Lung microvascular endothelial cell (primary cell): ENCODE data around the gene NME7. TPM values are rescaled to one million over a fixed set of nuclear protein-coding genes. Genes with fewer than 3 reads are reported as not detected.

Experiments used
- DNase-seq, 2 donors: peaks; one replicate each; pipeline versions ENCODE4 v3.0.0 to v3.0.0-alpha.2; 2010; ENCODE audit warnings: low read depth in 2 of 2
- total RNA-seq: library from RNA; depleted of rRNA; stranded (reverse); fragments of >200 nt; gene quantifications from 2 replicates; pipeline ENCODE4 v1.2.1, GENCODE V29; 2014

NME7 gene
- total RNA-seq, 1 donor from 2014 or later, result 9.5 TPM

GRCh38 chr1:169160845-169161495 lies 206.6 kb downstream of the NME7 start:
- peak in 1 of 2 donors; percentile 11 for DNase-seq

DNA sequence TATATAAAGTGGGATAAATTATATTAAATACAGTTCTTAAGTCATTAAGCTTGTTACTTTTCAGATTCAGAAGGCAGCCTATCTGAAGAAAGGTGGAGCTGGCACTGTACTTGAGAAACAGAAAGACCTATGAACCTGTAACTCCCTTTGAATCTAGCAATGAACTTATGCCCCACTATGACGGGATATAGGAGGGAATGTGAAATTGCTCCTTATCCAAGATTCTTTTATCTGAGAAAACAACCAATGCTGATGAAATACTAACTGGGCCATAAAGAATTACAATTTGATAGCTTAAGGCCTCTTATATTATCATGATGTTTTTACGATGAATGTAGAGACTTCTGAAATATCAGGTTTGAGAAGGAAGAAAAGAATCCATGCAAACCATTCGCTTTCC lies 211.0 kb downstream of the NME7 start:
- no peak for DNase-seq

- DNase-seq, result no peak
Measured at GRCh38 chr1:169155675-169156074, 211.9 kb downstream of the NME7 start.

- DNase-seq, result no peak
Measured at GRCh38 chr1:169151338-169151837, 216.2 kb downstream of the NME7 start.

DNA sequence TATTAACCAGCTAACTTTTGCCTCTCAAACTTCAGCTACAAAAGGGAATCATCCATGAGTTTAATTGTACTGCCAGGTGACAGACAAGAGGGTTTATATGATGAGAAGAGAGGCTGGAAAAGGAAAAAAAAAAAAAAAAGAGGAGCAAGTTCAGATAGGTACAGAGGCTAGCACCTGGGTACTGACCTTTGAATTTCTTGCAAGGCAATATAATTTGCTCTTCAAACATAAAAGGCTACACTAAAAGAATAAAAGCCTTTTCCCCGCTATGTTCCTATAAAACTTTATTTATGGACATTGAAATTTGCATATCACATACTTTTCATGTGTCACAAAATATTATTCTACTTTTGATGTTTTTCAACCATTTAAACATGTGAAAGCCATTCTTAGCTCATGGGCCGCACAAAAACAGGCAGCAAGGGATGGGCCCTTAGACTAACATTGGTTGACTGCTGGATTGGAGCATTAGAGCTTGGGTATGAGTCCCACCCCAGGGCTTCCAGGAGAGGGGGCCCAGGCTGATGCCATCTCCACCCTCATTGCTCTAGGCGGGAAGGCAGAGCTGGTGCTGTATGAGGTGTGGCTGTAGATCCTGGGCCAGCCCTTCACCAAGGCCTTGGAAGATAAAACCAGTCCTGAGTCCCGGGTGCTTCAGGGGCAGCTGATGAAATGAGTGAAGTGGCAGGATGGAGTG lies 216.8 kb downstream of the NME7 start:
- DNase-seq, result no peak

GRCh38 chr1:169149555-169150286 lies 217.9 kb downstream of the NME7 start:
- DNase-seq, result no peak

- DNase-seq, result no peak
Measured at GRCh38 chr1:169148472-169149252, 218.9 kb downstream of the NME7 start.

DNA sequence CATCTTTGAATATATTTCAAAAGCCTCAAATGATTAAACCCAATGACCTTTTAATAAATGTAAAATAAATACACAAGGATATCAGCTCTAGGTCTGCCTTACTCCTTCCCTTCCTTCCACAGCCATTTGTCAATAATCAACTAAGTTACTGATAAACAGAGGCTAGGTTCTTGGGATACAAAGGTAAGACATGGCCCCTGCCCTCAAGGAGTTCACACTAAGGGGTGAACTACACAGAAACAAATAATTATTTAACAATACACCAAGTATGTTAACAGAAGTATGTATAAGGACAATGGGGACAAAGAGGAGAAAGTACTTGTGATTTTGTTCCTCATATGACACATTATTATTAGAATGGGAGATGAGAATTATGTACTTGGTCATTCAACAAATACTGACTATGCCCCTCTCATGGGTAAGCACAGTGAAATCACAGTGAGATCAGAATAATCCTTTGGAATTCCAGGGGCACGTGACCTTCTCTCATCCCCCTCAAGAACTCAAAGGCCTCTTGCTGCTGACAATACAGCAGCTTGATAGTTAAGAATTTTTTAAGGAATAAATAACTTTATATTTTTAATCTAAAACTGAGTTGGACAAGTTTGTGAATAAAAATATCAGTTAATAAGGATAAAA lies 220.9 kb downstream of the NME7 start:
- no peak for DNase-seq

DNA sequence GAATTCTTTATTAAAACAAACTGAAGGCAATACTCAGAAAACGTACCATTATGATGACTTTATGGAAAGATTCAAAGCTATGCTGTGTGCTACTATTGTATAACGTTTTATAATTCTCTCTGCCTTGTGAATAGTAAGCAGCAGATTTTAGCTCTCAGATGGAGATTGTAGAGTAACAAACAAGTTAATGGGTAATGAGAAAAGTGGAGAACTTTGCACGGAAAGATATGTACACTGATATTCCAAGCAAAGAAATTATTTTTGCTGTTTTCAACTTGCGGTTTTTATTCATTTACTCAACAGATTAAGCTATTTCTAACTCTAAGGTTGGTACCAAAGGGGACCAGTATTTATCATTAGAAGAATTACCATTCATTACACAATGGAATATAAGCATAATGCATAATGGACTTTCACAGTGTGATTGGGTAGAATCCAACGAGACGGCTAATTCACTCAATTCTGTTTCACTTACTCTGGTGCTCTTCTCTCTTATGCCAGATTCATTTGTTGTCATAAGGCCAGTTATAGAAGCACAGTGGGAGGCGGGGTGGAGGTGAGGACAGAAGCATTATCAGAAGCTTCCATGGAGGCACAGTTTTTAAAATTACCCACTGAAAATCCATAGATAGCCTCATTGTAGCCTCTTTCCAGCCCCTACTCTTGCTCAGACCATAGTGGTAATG lies 222.5 kb downstream of the NME7 start:
- DNase-seq, result no peak

- DNase-seq, result no peak
Measured at GRCh38 chr1:169143984-169144383, 223.6 kb downstream of the NME7 start.

DNA sequence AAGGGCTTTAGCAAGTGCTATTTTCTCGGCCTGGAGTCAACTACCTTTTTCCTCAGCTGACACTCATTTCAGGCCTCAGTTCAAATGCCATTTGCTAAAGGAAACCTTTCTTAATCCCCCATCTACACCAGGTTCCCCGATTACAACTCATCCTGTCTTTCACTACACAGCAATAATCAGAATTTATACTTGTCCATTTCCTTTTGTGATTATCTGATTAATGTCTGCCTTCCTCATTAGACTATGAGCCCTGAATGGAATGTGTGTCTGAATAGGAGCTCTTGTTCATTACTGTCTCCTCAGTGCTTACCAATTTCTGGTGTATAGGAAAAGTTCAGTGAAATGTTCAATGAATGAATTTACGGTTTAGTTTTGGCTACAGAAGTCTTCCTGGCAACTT lies 224.3 kb downstream of the NME7 start:
- DNase-seq, result no peak

GRCh38 chr1:169142129-169142528 lies 225.5 kb downstream of the NME7 start:
- no peak for DNase-seq

GRCh38 chr1:169141356-169141755 lies 226.2 kb downstream of the NME7 start:
- no peak for DNase-seq

- DNase-seq, result no peak
Measured at GRCh38 chr1:169138866-169139670, 228.5 kb downstream of the NME7 start.

DNA sequence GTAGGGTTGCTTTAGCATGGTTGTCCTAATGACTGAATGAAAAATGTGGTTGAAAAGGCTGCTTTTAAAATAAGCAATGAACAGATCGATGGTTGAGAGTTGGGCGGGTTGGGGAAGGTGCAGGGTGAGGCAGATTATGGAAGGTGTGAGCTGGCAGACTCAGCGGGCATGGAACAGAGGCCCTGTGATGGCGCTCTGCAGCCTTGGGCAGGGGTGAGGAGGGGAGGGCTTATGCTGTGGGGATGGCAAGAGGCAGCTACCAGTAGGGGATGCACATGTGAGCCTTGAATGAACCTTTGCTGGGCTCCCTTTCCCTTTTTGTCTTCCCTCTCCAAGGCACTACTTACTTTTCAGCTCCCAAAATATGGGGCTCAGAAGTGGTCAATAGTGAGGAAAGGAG lies 230.2 kb downstream of the NME7 start:
- DNase-seq, result no peak

DNA sequence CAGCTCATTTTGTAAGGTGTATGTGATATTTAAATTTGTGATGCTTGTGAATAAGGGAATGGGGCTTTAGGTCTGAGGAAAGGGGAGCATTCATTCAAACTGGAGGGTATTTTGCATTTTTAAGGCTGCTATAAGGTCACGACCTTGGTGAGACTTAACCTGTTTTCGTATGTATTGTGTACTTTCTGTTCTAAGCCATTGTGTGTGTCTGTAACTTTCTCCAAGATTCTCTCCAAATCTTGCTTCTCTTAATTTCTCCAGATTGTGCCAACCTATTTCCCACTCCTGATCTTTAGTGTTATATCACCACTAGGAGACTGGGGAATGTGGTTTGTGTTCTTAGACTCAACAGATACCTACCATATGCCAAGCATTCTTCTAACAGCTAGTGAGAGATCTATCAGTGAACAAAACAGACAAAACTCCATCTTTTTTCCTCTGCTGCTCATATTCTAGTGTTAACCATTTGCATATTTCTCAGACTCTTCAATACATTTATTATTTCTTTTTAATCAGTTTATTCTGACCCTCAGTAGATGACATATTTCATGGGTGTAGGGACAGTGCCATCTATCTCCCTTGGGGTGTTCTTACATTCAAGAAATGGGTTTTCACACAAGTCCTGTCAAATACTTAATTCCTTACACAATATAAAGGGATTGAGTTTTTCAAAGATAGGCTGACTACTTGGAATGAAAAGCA lies 233.6 kb downstream of the NME7 start:
- peak; percentile 35 to 48 for DNase-seq

- no peak for DNase-seq
Measured at GRCh38 chr1:169133228-169133576, 234.4 kb downstream of the NME7 start.

DNA sequence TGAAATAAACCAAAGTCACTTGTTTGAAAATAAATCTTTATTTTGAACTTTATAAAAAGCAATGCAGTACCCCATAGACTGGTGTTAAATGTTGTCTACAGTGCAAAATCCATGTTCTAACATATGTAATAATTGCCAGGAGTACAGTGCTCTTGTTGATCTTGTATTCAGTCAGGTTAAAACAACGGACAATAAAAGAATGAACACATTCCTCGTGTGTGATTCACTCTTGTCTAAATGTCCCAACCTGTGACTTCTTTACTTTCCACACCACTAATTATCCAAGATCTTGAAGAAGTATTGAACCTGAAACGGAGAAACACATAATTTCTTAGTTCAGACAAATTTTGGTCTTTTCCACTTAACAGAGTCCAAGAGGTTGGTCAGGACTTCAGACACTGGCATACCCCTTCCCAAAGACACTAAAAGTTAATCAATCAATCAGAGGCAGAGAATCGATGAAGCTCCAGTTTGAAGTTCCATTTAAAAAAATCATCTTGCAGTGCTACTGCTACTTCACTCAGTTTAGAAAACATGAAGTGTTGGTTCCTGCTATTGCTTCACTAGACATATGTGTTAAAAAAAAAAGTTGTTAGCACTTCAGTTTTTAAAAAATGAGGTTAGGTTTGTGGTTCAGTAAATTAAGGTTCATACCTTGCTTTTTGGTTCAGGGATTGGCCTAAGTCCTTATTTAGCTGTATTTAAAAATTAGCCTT lies 234.9 kb downstream of the NME7 start:
- peak; percentile 34 to 45 for DNase-seq

GRCh38 chr1:169130683-169131082 lies 236.9 kb downstream of the NME7 start:
- no peak for DNase-seq
